ENCODE results near the gene PUS10.
"Not testable (repeated sequence)": the region's sequence is repeated elsewhere in the genome, so short reads cannot be mapped to it uniquely, and the experiment has no call there.

Gene PUS10

GRCh38 chr2:61017556-61018317, at the start of gene PUS10, which contains the start of gene PEX13:
TSS of gene PUS10 (minus strand) at chr2:61018255. CDS start at chr2:61011890, 6,365 bp downstream.
TSS of gene PEX13 (plus strand) at chr2:61017720. CDS start at chr2:61017760, 40 bp downstream.
- peak; percentile 85 to 90 for DNase-seq

- DNase-seq = peak; percentile 91 to 93
Observed at GRCh38 chr2:61065714-61066709, 48.0 kb upstream of the PUS10 start, which contains the start of gene SANBR. TSS of gene SANBR (plus strand) at chr2:61065871. CDS start at chr2:61070351, 4,480 bp downstream.

- DNase-seq = no peak
Observed at GRCh38 chr2:61059382-61059781, 41.3 kb upstream of the PUS10 start.

GRCh38 chr2:61057562-61057961, 39.5 kb upstream of the PUS10 start:
- DNase-seq = no peak

- no peak for DNase-seq
Observed at GRCh38 chr2:61055557-61055956, 37.5 kb upstream of the PUS10 start.

- DNase-seq = no peak
Observed at GRCh38 chr2:61045999-61046398, 27.9 kb upstream of the PUS10 start.

- DNase-seq = no peak
Observed at GRCh38 chr2:61045226-61045625, 27.2 kb upstream of the PUS10 start.

GRCh38 chr2:61044636-61045035, 26.6 kb upstream of the PUS10 start:
- DNase-seq = no peak

GRCh38 chr2:61042807-61043206, 24.8 kb upstream of the PUS10 start:
- DNase-seq = no peak

GRCh38 chr2:61036643-61037042, 18.6 kb upstream of the PUS10 start:
- DNase-seq = not testable (repeated sequence)

- DNase-seq = not testable (repeated sequence)
Observed at GRCh38 chr2:61034592-61034991, 16.5 kb upstream of the PUS10 start.

GRCh38 chr2:61029533-61029932, 11.5 kb upstream of the PUS10 start:
- DNase-seq = no peak

- no peak for DNase-seq
Observed at GRCh38 chr2:61023670-61024069, 5.6 kb upstream of the PUS10 start.

- DNase-seq = no peak
Observed at GRCh38 chr2:61021228-61021660, 3.2 kb upstream of the PUS10 start.

GRCh38 chr2:61018798-61019197, 743 bp upstream of the PUS10 start:
- peak in 1 of 2 experiments; percentile 8 for DNase-seq

- peak in 1 of 2 experiments; percentile 69 for DNase-seq
Observed at GRCh38 chr2:61018318-61018755, 282 bp upstream of the PUS10 start.

- peak; percentile 92 to 93 for DNase-seq
Observed at GRCh38 chr2:61017003-61017555, 976 bp downstream of the PUS10 start.

GRCh38 chr2:61016392-61017002, 1.6 kb downstream of the PUS10 start:
- DNase-seq = peak in 1 of 2 experiments; percentile 41

GRCh38 chr2:61015976-61016375, 2.1 kb downstream of the PUS10 start:
- DNase-seq = no peak

GRCh38 chr2:61014763-61015162, 3.3 kb downstream of the PUS10 start:
- DNase-seq = no peak

GRCh38 chr2:61013382-61013781, 4.7 kb downstream of the PUS10 start:
- no peak for DNase-seq

- DNase-seq = peak; percentile 48 to 65
Observed at GRCh38 chr2:61012303-61012702, 5.8 kb downstream of the PUS10 start.
